Breast epithelium (tissue), 3 donors: Measurements from ENCODE around the gene FBXO31.

Source experiments
- POLR2A ChIP-seq: fragments of 450-650 bp; IDR thresholded peaks from one replicate; pipeline ENCODE4 v1.6.1; 2016; ENCODE audit warnings: antibody characterized with exemption, mild to moderate bottlenecking, moderate library complexity
- POLR2AphosphoS5 ChIP-seq, 3 donors: sonication (generic); formaldehyde crosslinking; IDR thresholded peaks; one replicate each; pipeline ENCODE4 v1.6.1; 2017; ENCODE audit warnings: antibody characterized with exemption in 3 of 3
- TF ChIP-seq, protein P1 (sequence below), 3 donors: fragments of 450-650 bp; IDR thresholded peaks; one replicate each; pipeline ENCODE4 v1.5.1; 2016 to 2017; ENCODE audit warnings: antibody characterized with exemption in 3 of 3, mild to moderate bottlenecking in 3 of 3, moderate library complexity in 3 of 3

DNA sequence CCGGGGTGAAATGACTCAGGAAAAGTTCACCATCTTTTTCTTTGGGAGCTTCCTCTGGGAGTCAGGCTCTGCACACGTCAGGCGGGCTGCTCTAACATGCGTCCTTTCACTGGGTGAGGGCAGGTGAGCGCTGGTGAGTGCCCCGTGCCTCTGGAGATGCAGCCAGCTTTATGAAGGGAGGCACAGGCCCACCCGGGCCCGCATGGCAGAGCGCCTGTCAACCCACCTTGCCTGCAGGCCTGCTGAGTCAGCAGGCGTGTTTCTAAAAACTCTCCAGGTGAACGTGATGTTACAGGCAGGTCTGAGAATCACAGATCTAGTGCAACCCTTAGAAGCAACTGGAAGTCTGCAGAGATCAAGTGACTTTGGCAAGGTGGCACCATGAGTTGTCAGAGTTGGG is 27.0 kb upstream of the FBXO31 start:
- TF ChIP-seq, protein P1, sequence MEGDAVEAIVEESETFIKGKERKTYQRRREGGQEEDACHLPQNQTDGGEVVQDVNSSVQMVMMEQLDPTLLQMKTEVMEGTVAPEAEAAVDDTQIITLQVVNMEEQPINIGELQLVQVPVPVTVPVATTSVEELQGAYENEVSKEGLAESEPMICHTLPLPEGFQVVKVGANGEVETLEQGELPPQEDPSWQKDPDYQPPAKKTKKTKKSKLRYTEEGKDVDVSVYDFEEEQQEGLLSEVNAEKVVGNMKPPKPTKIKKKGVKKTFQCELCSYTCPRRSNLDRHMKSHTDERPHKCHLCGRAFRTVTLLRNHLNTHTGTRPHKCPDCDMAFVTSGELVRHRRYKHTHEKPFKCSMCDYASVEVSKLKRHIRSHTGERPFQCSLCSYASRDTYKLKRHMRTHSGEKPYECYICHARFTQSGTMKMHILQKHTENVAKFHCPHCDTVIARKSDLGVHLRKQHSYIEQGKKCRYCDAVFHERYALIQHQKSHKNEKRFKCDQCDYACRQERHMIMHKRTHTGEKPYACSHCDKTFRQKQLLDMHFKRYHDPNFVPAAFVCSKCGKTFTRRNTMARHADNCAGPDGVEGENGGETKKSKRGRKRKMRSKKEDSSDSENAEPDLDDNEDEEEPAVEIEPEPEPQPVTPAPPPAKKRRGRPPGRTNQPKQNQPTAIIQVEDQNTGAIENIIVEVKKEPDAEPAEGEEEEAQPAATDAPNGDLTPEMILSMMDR (IDR thresholded peaks at IDR 0.05) = no peak
- TF ChIP-seq POLR2A = no peak
- no peak for TF ChIP-seq POLR2AphosphoS5 (IDR thresholded peaks at IDR 0.05)
